H1 (cell line): ENCODE measurements around the gene LIF. TPM values are rescaled to one million over a fixed set of nuclear protein-coding genes. Genes with fewer than 3 reads are reported as not detected.

Experiments used
- KDM1A ChIP-seq: fragments of 200-600, 300-600 bp; sonication (generic); IDR thresholded peaks from 2 replicates; pipeline ENCODE4 v1.7.1; 2016; ENCODE audit warnings: mild to moderate bottlenecking, low read length, borderline replicate concordance
- RBBP5 ChIP-seq: IDR thresholded peaks from 2 replicates; pipeline ENCODE4 v1.7.1; 2012; ENCODE audit warnings: low read depth, mild to moderate bottlenecking, inconsistent platforms, low read length, moderate library complexity, borderline replicate concordance
- TCF12 ChIP-seq: IDR thresholded peaks from 2 replicates; pipeline ENCODE4 v1.6.1; 2011; ENCODE audit warnings: low read depth, mild to moderate bottlenecking, low read length
- TEAD4 ChIP-seq: IDR thresholded peaks from 2 replicates; pipeline ENCODE4 v1.6.1; 2012; ENCODE audit warnings: low read depth, low read length, inconsistent platforms, mixed read lengths
- polyA plus RNA-seq, 7 experiments: library from polyadenylated mRNA; depleted of rRNA in 3 of 7; stranded (reverse) in 5 of 7; unstranded in 2 of 7; fragments of >200 nt in 5 of 7; fragments of 200-250 nt in 2 of 7; gene quantifications; 1 replicate in 5 of 7; 2 replicates in 1 of 7; 4 replicates in 1 of 7; pipeline versions ENCODE4 v1.2.1 to v1.2.3, GENCODE V29; 2011 to 2013; ENCODE audit warnings: missing spikeins in 2 of 7, mixed read lengths in 2 of 7
- total RNA-seq: library from RNA; stranded (reverse); fragmentation: NEBNext Ultra II Directional; extraction: Animal tissue kit (Norgen Biotek cat#: 25700); gene quantifications from 2 replicates; pipeline ENCODE4 v1.2.1, GENCODE V29; 2021
- TF ChIP-seq, protein P1 (sequence below): IDR thresholded peaks from 2 replicates; pipeline ENCODE4 v1.6.1; 2012; ENCODE audit warnings: inconsistent platforms
- TF ChIP-seq, protein P2 (sequence below), 3 experiments: IDR thresholded peaks; 1 replicate in 2 of 3; 2 replicates in 1 of 3; pipeline versions ENCODE4 v1.5.1 to v1.6.1; 2011; ENCODE audit warnings: low read length in 3 of 3, mild to moderate bottlenecking in 3 of 3, inconsistent platforms in 2 of 3, low read depth in 1 of 3, moderate library complexity in 1 of 3; ENCODE audit not compliant: insufficient read depth in 1 of 3; ENCODE audit errors: control extremely low read depth in 1 of 3

Gene LIF
- total and polyA plus RNA-seq, 2 of the 8 experiments (the other 6 are each of a cell fraction or from before 2014, with no cell fraction given) = 3.3 to 3.5 TPM

DNA sequence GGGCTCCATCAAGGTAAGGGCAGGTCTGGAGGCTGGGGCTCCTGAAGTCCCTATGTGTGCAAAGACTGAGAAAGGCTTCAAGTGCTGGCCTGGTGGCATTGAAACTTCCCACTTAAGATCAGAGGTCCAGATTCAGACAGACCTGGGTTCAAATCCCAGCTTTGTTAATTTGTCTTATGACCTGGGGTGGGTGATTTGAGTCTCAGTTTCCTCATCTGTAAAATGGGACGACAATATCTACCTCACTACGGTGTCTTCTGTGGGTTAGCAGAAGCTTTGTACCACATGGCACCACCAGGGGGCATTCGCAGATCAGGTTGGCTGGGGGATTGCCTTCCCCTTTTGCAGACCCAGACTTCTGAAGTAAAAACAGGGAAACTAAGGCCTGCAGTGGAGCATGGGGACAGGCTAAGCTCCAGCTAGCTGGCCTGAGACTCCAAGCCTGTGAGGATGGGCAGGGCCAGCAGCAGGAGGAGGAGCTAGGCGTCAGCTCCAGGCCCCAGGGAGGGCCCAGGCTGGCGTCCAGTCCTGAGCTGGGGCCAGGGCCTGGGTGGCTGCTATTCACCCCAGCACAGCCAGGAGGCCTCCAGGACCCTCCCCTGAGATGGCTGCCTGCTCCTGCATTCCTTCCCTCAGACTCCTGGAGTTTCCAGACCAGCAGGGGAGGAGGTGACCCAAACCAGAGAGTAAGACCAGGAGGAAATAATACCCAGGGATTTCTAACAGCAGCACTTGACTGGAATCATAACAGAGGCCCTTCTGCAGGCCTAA lies 41.3 kb upstream of the LIF start (continued):
- TF ChIP-seq, protein P1, sequence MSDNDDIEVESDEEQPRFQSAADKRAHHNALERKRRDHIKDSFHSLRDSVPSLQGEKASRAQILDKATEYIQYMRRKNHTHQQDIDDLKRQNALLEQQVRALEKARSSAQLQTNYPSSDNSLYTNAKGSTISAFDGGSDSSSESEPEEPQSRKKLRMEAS = peak; percentile 44; the same call in 1 of the 2 replicates
- no peak for TF ChIP-seq RBBP5
- no peak for TF ChIP-seq TCF12
- peak; percentile 99 for TF ChIP-seq KDM1A
- TF ChIP-seq TEAD4 = peak; percentile 73; the same call in 1 of the 2 replicates
- TF ChIP-seq, protein P2, sequence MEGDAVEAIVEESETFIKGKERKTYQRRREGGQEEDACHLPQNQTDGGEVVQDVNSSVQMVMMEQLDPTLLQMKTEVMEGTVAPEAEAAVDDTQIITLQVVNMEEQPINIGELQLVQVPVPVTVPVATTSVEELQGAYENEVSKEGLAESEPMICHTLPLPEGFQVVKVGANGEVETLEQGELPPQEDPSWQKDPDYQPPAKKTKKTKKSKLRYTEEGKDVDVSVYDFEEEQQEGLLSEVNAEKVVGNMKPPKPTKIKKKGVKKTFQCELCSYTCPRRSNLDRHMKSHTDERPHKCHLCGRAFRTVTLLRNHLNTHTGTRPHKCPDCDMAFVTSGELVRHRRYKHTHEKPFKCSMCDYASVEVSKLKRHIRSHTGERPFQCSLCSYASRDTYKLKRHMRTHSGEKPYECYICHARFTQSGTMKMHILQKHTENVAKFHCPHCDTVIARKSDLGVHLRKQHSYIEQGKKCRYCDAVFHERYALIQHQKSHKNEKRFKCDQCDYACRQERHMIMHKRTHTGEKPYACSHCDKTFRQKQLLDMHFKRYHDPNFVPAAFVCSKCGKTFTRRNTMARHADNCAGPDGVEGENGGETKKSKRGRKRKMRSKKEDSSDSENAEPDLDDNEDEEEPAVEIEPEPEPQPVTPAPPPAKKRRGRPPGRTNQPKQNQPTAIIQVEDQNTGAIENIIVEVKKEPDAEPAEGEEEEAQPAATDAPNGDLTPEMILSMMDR (IDR thresholded peaks at IDR 0.05; ENCODE audit: control extremely low read depth in 1 of 3, insufficient read depth in 1 of 3, low read depth in 1 of 3, low read length in 3 of 3) = peak; percentile 48 to 74 (median 62)
